Heart left ventricle (tissue), 16 donors: ENCODE measurements around the gene GPR39. TPM values are rescaled to one million over a fixed set of nuclear protein-coding genes. Genes with fewer than 3 reads are reported as not detected.

Experiments
- ATAC-seq, 4 donors: fragments of 200-7000 bp; cut with Tn5 transposase; one replicate each; pipeline ENCODE4 v1.9.1; 2020 to 2022; ENCODE audit warnings: moderate library complexity in 4 of 4, mild to moderate bottlenecking in 3 of 4, moderate number of reproducible peaks in 1 of 4
- DNase-seq, 5 donors: peaks; one replicate each; pipeline ENCODE4 v3.0.0-alpha.2; 2020
- H3K27ac ChIP-seq, 12 donors: fragments of 200-600 bp; sonication (generic) in 4 of 12; one replicate each; pipeline versions ENCODE4 v1.5.0 to v1.8.0; 2016 to 2022; ENCODE audit warnings: mild to moderate bottlenecking in 2 of 12
- H3K27me3 ChIP-seq, 9 donors: fragments of 200-600 bp; sonication (generic) in 2 of 9; one replicate each; pipeline versions ENCODE4 v1.5.1 to v1.8.0; 2016 to 2022; ENCODE audit warnings: mild to moderate bottlenecking in 3 of 9
- H3K36me3 ChIP-seq, 9 donors: fragments of 200-600 bp; sonication (generic) in 2 of 9; one replicate each; pipeline versions ENCODE4 v1.5.0 to v1.8.0; 2018 to 2022; ENCODE audit warnings: mild to moderate bottlenecking in 2 of 9
- H3K4me1 ChIP-seq, 12 donors: fragments of 200-600 bp; sonication (generic) in 4 of 12; one replicate each; pipeline versions ENCODE4 v1.5.0 to v1.8.0; 2016 to 2022; ENCODE audit warnings: mild to moderate bottlenecking in 3 of 12
- H3K4me3 ChIP-seq, 12 donors: fragments of 200-600 bp; sonication (generic) in 4 of 12; one replicate each; pipeline versions ENCODE4 v1.5.0 to v1.8.0; 2017 to 2022; ENCODE audit warnings: mild to moderate bottlenecking in 9 of 12, moderate library complexity in 4 of 12
- H3K9me3 ChIP-seq, 12 donors: fragments of 200-600 bp; sonication (generic) in 4 of 12; one replicate each; pipeline versions ENCODE4 v1.5.0 to v1.8.0; 2016 to 2022; ENCODE audit warnings: mild to moderate bottlenecking in 1 of 12
- CTCF ChIP-seq, 12 donors: fragments of 200-600 bp; sonication (generic) in 4 of 12; IDR thresholded peaks; one replicate each; pipeline versions ENCODE4 v1.5.0 to v1.8.0; 2018 to 2022; ENCODE audit warnings: antibody characterized with exemption in 12 of 12, mild to moderate bottlenecking in 5 of 12
- POLR2A ChIP-seq, 2 donors: fragments of 450-650 bp; IDR thresholded peaks; one replicate each; pipeline ENCODE4 v1.6.1; 2017; ENCODE audit warnings: antibody characterized with exemption in 2 of 2, mild to moderate bottlenecking in 2 of 2, moderate library complexity in 2 of 2
- WGBS, 4 donors: extraction: QIAGEN DNeasy Blood & Tissue Kit in 2 of 4; methylation state at CpG; one replicate each; pipeline versions ENCODE4 v1.1.5 to v1.1.7; 2013 to 2018; 5-methylcytosine and 5-hydroxymethylcytosine counted together
- intact Hi-C, 10 donors: fragments of 100-400 bp; cut with DNase I; formaldehyde crosslinking; loops; one replicate each; pipeline versions ENCODE4 v1.11.1 to v1.14.2; 2022
- polyA plus RNA-seq, 2 donors: library from polyadenylated mRNA; stranded (reverse); fragments of 200-250 nt; gene quantifications; one replicate each; pipeline ENCODE4 v1.2.3, GENCODE V29; 2013
- total RNA-seq, 9 donors: library from RNA; depleted of rRNA in 2 of 9; stranded (reverse); fragments of >200 nt in 2 of 9; fragmentation: NEBNext Ultra II Directional in 3 of 9; extraction: Animal tissue kit (Norgen Biotek cat#: 25700) in 3 of 9; gene quantifications; one replicate each; pipeline versions ENCODE4 v1.1.0 to v1.2.4, GENCODE V29; 2016 to 2023
- donor health status: ischemic (EF 13 %, LVEDD 7.1; RV severe dilation, severe dysfunction).
- donor health status: healthy with polysubstance abuse.
- donor health status: DM: no; HTN: yes; CAD: no.
- donor health status: DM: no; HTN: no; CAD: no.
- donor health status: ischemic (EF 25% LVEDD 6.9; RV normal size, moderate dysfunction).
- donor health status: ischemic (EF 25% LVEDD 5.7; RV mildly dilated, moderate dysfunction).
- donor health status: healthy.
- donor health status: DM: yes; HTN: yes; CAD: no.
- donor health status: ischemic (EF 35%, LVEDD 5.7; RV mildly dilated, moderate dysfunction).
- donor health status: nonischemic (EF 11% LVEDD 7.7; RV severe dilation, severe dysfunction).
- donor health status: DM: yes; HTN: yes; CAD: no.
- donor health status: PGD.
- donor health status: ischemic (EF 29% LVEDD 5.4; RV normal size, mild dysfunction).
- donor health status: nonischemic (EF 23%, LVEDD 6.1; RV moderate dilation, normal function).

Gene GPR39
- total and polyA plus RNA-seq, 11 donors = 0.11 TPM; not detected in 10

- whole genome bisulfite sequencing, 4 donors = 73 to 82% (median 80%) methylated on average over 4 to 8 of the region's 8 CpGs
- peaks cover 0 to 9% (median 0%) of the 10 kb centered on the region in 9 donors for H3K27me3 ChIP-seq
- intact Hi-C loops = loop anchor here in 4 of 10 donors (10.0 kb wide), 3 partner anchors 512 to 1192 kb away; no protein-coding TSS in a partner anchor
- TF ChIP-seq CTCF (IDR thresholded peaks at IDR 0.05) = no peak
- TF ChIP-seq POLR2A (IDR thresholded peaks at IDR 0.05) = no peak
- no peak overlapping the region for H3K4me3 ChIP-seq
- no peaks in the 10 kb centered on the region for H3K36me3 ChIP-seq
- H3K4me1 ChIP-seq = no peaks in the 10 kb centered on the region
- no peaks in the 10 kb centered on the region for H3K9me3 ChIP-seq
- ATAC-seq (no peak), DNase-seq (no peak)
- H3K27ac ChIP-seq = no peak overlapping the region
Measured at GRCh38 chr2:132652474-132652873, 235.9 kb downstream of the GPR39 start.

GRCh38 chr2:132654335-132654734, 237.7 kb downstream of the GPR39 start:
- no peaks in the 10 kb centered on the region for H3K27me3 ChIP-seq
- H3K27ac ChIP-seq = no peak overlapping the region
- H3K9me3 ChIP-seq = no peaks in the 10 kb centered on the region
- TF ChIP-seq CTCF (IDR thresholded peaks at IDR 0.05) = no peak
- TF ChIP-seq POLR2A (IDR thresholded peaks at IDR 0.05) = no peak
- intact Hi-C loops = loop anchor here in 4 of 10 donors (10.0 kb wide), 3 partner anchors 510 to 1190 kb away; no protein-coding TSS in a partner anchor
- no peak overlapping the region for H3K4me3 ChIP-seq
- no peaks in the 10 kb centered on the region for H3K36me3 ChIP-seq
- ATAC-seq (no peak), DNase-seq (no peak)
- whole genome bisulfite sequencing, 4 donors = 66 to 81% (median 74%) methylated on average over 4 of the region's 4 CpGs
- H3K4me1 ChIP-seq = no peaks in the 10 kb centered on the region

GRCh38 chr2:132654968-132655367, 238.4 kb downstream of the GPR39 start:
- TF ChIP-seq POLR2A (IDR thresholded peaks at IDR 0.05) = no peak
- no peak for TF ChIP-seq CTCF (IDR thresholded peaks at IDR 0.05)
- Histone ChIP-seq H3K36me3 (no peaks in the 10 kb centered on the region), H3K27me3 (no peaks in the 10 kb centered on the region), H3K9me3 (no peaks in the 10 kb centered on the region), H3K4me3 (no peak overlapping the region), H3K4me1 (no peaks in the 10 kb centered on the region), H3K27ac (no peak overlapping the region)
- intact Hi-C loops = loop anchor here in 4 of 10 donors (10.0 kb wide), 3 partner anchors 510 to 1190 kb away; no protein-coding TSS in a partner anchor
- WGBS, 4 donors = 91 to 95% (median 93%) methylated on average over 7 of the region's 7 CpGs
- DNase-seq (no peak), ATAC-seq (no peak)

- peaks cover 0 to 6% (median 0%) of the 10 kb centered on the region in 9 donors for H3K27me3 ChIP-seq
- no peak overlapping the region for H3K27ac ChIP-seq
- 59 to 74% (median 66%) methylated on average over 7 of the region's 7 CpGs for WGBS, 4 donors
Measured at GRCh38 chr2:132656266-132656975, 239.8 kb downstream of the GPR39 start.

More at GRCh38 chr2:132656266-132656975, 239.8 kb downstream of the GPR39 start:
- Histone ChIP-seq H3K36me3 (no peaks in the 10 kb centered on the region), H3K4me3 (no peak overlapping the region), H3K4me1 (no peaks in the 10 kb centered on the region), H3K9me3 (no peaks in the 10 kb centered on the region)
- no peak for DNase-seq
- ATAC-seq = no peak
- TF ChIP-seq CTCF (IDR thresholded peaks at IDR 0.05) (no peak), POLR2A (IDR thresholded peaks at IDR 0.05) (no peak)
- intact Hi-C loops = loop anchor here in 4 of 10 donors (10.0 kb wide), 3 partner anchors 508 to 1188 kb away; no protein-coding TSS in a partner anchor
